ENCODE results near the gene NSD2. TPM values are rescaled to one million over a fixed set of nuclear protein-coding genes. Genes with fewer than 3 reads are reported as not detected.

NSD2 gene
- total RNA-seq, 2 experiments from 2014 or later = 166 to 177 TPM

GRCh38 chr4:1975880-1976279 lies 104.7 kb downstream of the NSD2 start:
- POLR2A ChIA-PET = interaction anchor here (0.6 kb wide), 1 partner anchor 17 kb away, joined by 3 read pairs; no protein-coding TSS in a partner anchor

GRCh38 chr4:1976416-1977352 lies 105.5 kb downstream of the NSD2 start:
- ChIA-PET POLR2A (interaction anchor here (0.6 kb wide), 1 partner anchor 18 kb away, joined by 3 read pairs; no protein-coding TSS in a partner anchor), CTCF (no interaction called here)

More at GRCh38 chr4:1975880-1976279, 104.7 kb downstream of the NSD2 start:
- CTCF ChIA-PET = no interaction called here

- ChIA-PET CTCF (no interaction called here), POLR2A (no interaction called here)
Measured at GRCh38 chr4:1978226-1978625, 107.0 kb downstream of the NSD2 start.

GRCh38 chr4:1978741-1979476 lies 107.7 kb downstream of the NSD2 start:
- ChIA-PET POLR2A (no interaction called here), CTCF (no interaction called here)

- POLR2A ChIA-PET = no interaction called here
- CTCF ChIA-PET = no interaction called here
Measured at GRCh38 chr4:1979477-1980196, 108.4 kb downstream of the NSD2 start.

- ChIA-PET CTCF (no interaction called here), POLR2A (interaction anchor here (0.6 kb wide), 1 partner anchor 210 kb away, joined by 4 read pairs; no protein-coding TSS in a partner anchor)
Measured at GRCh38 chr4:1980561-1981041, 109.4 kb downstream of the NSD2 start.

- ChIA-PET POLR2A (interaction anchor here (0.6 kb wide), 1 partner anchor 209 kb away, joined by 4 read pairs; no protein-coding TSS in a partner anchor), CTCF (no interaction called here)
Measured at GRCh38 chr4:1981251-1982058, 110.3 kb downstream of the NSD2 start.

GRCh38 chr4:1982124-1983052 lies 111.2 kb downstream of the NSD2 start:
- ChIA-PET POLR2A (no interaction called here), CTCF (no interaction called here)

GRCh38 chr4:1983053-1983845 lies 112.1 kb downstream of the NSD2 start:
- POLR2A ChIA-PET = no interaction called here
- CTCF ChIA-PET = no interaction called here

- ChIA-PET CTCF (no interaction called here), POLR2A (no interaction called here)
Measured at GRCh38 chr4:1983846-1984405, 112.7 kb downstream of the NSD2 start.

- POLR2A ChIA-PET = interaction anchor here (0.6 kb wide), 1 partner anchor 109 kb away, joined by 3 read pairs; no protein-coding TSS in a partner anchor
- CTCF ChIA-PET = no interaction called here
Measured at GRCh38 chr4:1984406-1985191, 113.4 kb downstream of the NSD2 start.

GRCh38 chr4:1985294-1985693 lies 114.1 kb downstream of the NSD2 start:
- POLR2A ChIA-PET = no interaction called here
- CTCF ChIA-PET = no interaction called here

- POLR2A ChIA-PET = no interaction called here
- CTCF ChIA-PET = no interaction called here
Measured at GRCh38 chr4:1985780-1986577, 114.8 kb downstream of the NSD2 start.

GRCh38 chr4:1986578-1987210 lies 115.5 kb downstream of the NSD2 start:
- ChIA-PET CTCF (no interaction called here), POLR2A (no interaction called here)

GRCh38 chr4:1987296-1987695 lies 116.1 kb downstream of the NSD2 start:
- POLR2A ChIA-PET = no interaction called here
- CTCF ChIA-PET = no interaction called here

Measured in activated CD8-positive, alpha-beta memory T cell treated with anti-CD3 and anti-CD28 coated beads for 36 hours (primary cell).